ENCODE data around the gene NPLOC4.

DNA sequence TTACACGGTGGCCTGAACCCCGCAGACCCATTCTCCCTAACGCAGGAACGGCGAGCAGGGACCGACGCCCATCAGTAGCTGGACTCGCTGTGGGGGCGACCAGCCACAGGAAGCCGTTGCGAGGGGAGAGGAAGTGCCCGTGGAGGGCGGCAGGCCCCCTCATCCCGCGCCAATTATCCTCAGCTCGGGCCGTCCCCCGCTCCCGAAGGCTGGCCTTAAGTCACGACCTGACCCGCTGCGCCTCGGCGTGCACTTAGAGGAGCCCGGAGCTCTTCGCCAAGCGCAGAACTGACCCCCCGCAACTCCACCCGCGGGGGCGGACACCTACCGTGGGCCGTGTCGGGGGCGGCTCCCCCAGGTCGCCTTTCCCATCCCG is 46.3 kb upstream of the NPLOC4 start:
- TF ChIP-seq SPI1 (IDR thresholded peaks at IDR 0.05; ENCODE audit: low read depth, low read length): peak; percentile 62
- no peak for TF ChIP-seq POU2F2 (IDR thresholded peaks at IDR 0.05; ENCODE audit: low read depth, low read length)
- no peak for TF ChIP-seq POLR2A (IDR thresholded peaks at IDR 0.05; ENCODE audit: low read depth, low read length)
- no peak; the same call in 1 of the 2 replicates for TF ChIP-seq POLR2AphosphoS5 (IDR thresholded peaks at IDR 0.05; ENCODE audit: low read depth, low read length)
- no peak for TF ChIP-seq TAF1 (IDR thresholded peaks at IDR 0.05; ENCODE audit: low read depth, low read length)

Measured in GM12891 (cell line).